Adrenal gland (tissue), 5 donors: Measurements from ENCODE around the gene DUS1L.

Source experiments
- CTCF ChIP-seq, 6 experiments: fragments of 450-650 bp in 4 of 6; fragments of 200-600 bp in 2 of 6; sonication (generic) in 1 of 6; IDR thresholded peaks; 1 replicate in 5 of 6; 2 replicates in 1 of 6; pipeline versions ENCODE4 v1.5.1 to v1.8.0; 2016 to 2021; ENCODE audit warnings: antibody characterized with exemption in 6 of 6, mild to moderate bottlenecking in 2 of 6, moderate library complexity in 1 of 6
- POLR2A ChIP-seq, 2 donors: fragments of 450-650 bp; IDR thresholded peaks; one replicate each; pipeline ENCODE4 v1.6.1; 2017; ENCODE audit warnings: antibody characterized with exemption in 2 of 2, mild to moderate bottlenecking in 2 of 2, moderate library complexity in 1 of 2
- donor health status: DM: no; HTN: no; CAD: no.

GRCh38 chr17:82049106-82049505, 16.5 kb downstream of the DUS1L start:
- TF ChIP-seq CTCF (IDR thresholded peaks at IDR 0.05): no peak
- TF ChIP-seq POLR2A (IDR thresholded peaks at IDR 0.05): no peak
